OCI-LY1 (cell line): ENCODE data around the gene ATP6V1E1.
"Not testable (repeated sequence)": the region's sequence is repeated elsewhere in the genome, so short reads cannot be mapped to it uniquely, and the experiment has no call there.

Source experiments
- H2AFZ ChIP-seq: fragments of 200-600 bp; sonication (generic), shearing (Covaris generic); 2 replicates; pipeline ENCODE4 v1.6.0; 2014; ENCODE audit warnings: antibody characterized with exemption, mild to moderate bottlenecking, low read length
- H3F3A ChIP-seq: fragments of 200-600 bp; sonication (generic), shearing (Covaris generic); 2 replicates; pipeline ENCODE4 v1.6.0; 2014; ENCODE audit warnings: mild to moderate bottlenecking, antibody characterized with exemption, low read length, moderate library complexity; ENCODE audit not compliant: insufficient read depth
- H3K27ac ChIP-seq: fragments of 200-600 bp; sonication (generic); 2 replicates; pipeline ENCODE4 v1.5.1; 2014; ENCODE audit warnings: low read length, mixed run types, mild to moderate bottlenecking, low read depth; ENCODE audit not compliant: poor library complexity, severe bottlenecking
- H3K27me3 ChIP-seq: fragments of 200-600 bp; sonication (generic); 2 replicates; pipeline ENCODE4 v1.6.0; 2014; ENCODE audit warnings: antibody characterized with exemption, mild to moderate bottlenecking, low read length, moderate library complexity; ENCODE audit not compliant: insufficient read depth
- H3K36me3 ChIP-seq: fragments of 200-600 bp; sonication (generic); 2 replicates; pipeline ENCODE4 v1.6.1; 2014; ENCODE audit warnings: mild to moderate bottlenecking, antibody characterized with exemption, low read length, moderate library complexity, mixed read lengths; ENCODE audit not compliant: insufficient read depth
- H3K4me1 ChIP-seq: fragments of 200-600 bp; sonication (generic); 2 replicates; pipeline ENCODE4 v1.5.1; 2014; ENCODE audit warnings: mild to moderate bottlenecking, low read length, moderate library complexity; ENCODE audit not compliant: insufficient read depth, severe bottlenecking
- H3K4me2 ChIP-seq: fragments of 200-600 bp; sonication (generic), shearing (Covaris generic); 2 replicates; pipeline ENCODE4 v1.6.1; 2014; ENCODE audit warnings: low read length
- H3K4me3 ChIP-seq: fragments of 200-600 bp; sonication (generic); 2 replicates; pipeline ENCODE4 v1.5.1; 2014; ENCODE audit warnings: low read length, low read depth, mild to moderate bottlenecking, mixed read lengths; ENCODE audit not compliant: poor library complexity, severe bottlenecking
- H3K79me2 ChIP-seq: fragments of 200-600 bp; shearing (Covaris generic); 2 replicates; pipeline ENCODE4 v1.6.1; 2016; ENCODE audit warnings: mixed run types, low read length, mixed read lengths; ENCODE audit not compliant: insufficient read depth
- H3K9ac ChIP-seq: fragments of 200-600 bp; sonication (generic), shearing (Covaris generic); 2 replicates; pipeline ENCODE4 v1.6.1; 2014; ENCODE audit warnings: mild to moderate bottlenecking, low read length, mixed read lengths
- H3K9me2 ChIP-seq: fragments of 200-600 bp; sonication (generic), shearing (Covaris generic); 2 replicates; pipeline ENCODE4 v1.6.1; 2014; ENCODE audit warnings: low read depth, mild to moderate bottlenecking, low read length, mixed read lengths
- H3K9me3 ChIP-seq: fragments of 200-600 bp; shearing (Covaris generic); 2 replicates; pipeline ENCODE4 v1.6.1; 2014; ENCODE audit warnings: low read length, mixed read lengths
- H4K20me1 ChIP-seq: fragments of 200-600 bp; sonication (generic), shearing (Covaris generic); 2 replicates; pipeline ENCODE4 v1.6.0; 2016; ENCODE audit warnings: mild to moderate bottlenecking, low read length; ENCODE audit not compliant: insufficient read depth
- EZH2 ChIP-seq: fragments of 200-600 bp; sonication (generic), shearing (Covaris generic); IDR thresholded peaks from 2 replicates; pipeline ENCODE4 v1.8.0; 2017; ENCODE audit warnings: borderline replicate concordance, mixed run types, mild to moderate bottlenecking, antibody characterized with exemption, low read length, moderate library complexity, mixed read lengths
- TF ChIP-seq, protein P1 (sequence below): fragments of 200-600 bp; sonication (generic), shearing (Covaris generic); IDR thresholded peaks from 2 replicates; pipeline ENCODE4 v1.5.1; 2017; ENCODE audit warnings: mild to moderate bottlenecking, antibody characterized with exemption, low read length, moderate library complexity, mixed read lengths

ATP6V1E1 gene

GRCh38 chr22:17566776-17567175 lies 61.8 kb downstream of the ATP6V1E1 start:
- no peaks in the 10 kb centered on the region for H3K79me2 ChIP-seq
- no peak overlapping the region for H3K4me2 ChIP-seq
- no peaks in the 10 kb centered on the region for H3K9me3 ChIP-seq
- no peak overlapping the region for H3K27ac ChIP-seq
- H3K4me1 ChIP-seq = no peaks in the 10 kb centered on the region
- no peak overlapping the region for H3K4me3 ChIP-seq
- TF ChIP-seq EZH2 = no peak
- TF ChIP-seq, protein P1, sequence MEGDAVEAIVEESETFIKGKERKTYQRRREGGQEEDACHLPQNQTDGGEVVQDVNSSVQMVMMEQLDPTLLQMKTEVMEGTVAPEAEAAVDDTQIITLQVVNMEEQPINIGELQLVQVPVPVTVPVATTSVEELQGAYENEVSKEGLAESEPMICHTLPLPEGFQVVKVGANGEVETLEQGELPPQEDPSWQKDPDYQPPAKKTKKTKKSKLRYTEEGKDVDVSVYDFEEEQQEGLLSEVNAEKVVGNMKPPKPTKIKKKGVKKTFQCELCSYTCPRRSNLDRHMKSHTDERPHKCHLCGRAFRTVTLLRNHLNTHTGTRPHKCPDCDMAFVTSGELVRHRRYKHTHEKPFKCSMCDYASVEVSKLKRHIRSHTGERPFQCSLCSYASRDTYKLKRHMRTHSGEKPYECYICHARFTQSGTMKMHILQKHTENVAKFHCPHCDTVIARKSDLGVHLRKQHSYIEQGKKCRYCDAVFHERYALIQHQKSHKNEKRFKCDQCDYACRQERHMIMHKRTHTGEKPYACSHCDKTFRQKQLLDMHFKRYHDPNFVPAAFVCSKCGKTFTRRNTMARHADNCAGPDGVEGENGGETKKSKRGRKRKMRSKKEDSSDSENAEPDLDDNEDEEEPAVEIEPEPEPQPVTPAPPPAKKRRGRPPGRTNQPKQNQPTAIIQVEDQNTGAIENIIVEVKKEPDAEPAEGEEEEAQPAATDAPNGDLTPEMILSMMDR = no peak
- no peaks in the 10 kb centered on the region for H3K27me3 ChIP-seq
- no peaks in the 10 kb centered on the region for H3K36me3 ChIP-seq
- H4K20me1 ChIP-seq = no peaks in the 10 kb centered on the region
- no peak overlapping the region for H2AFZ ChIP-seq
- no peaks in the 10 kb centered on the region for H3F3A ChIP-seq
- H3K9ac ChIP-seq = no peak overlapping the region
- no peaks in the 10 kb centered on the region for H3K9me2 ChIP-seq

- not testable (repeated sequence) for H3K9ac ChIP-seq, H2AFZ ChIP-seq, H3K4me1 ChIP-seq, H3K27me3 ChIP-seq, H3K27ac ChIP-seq, H3K79me2 ChIP-seq, H3K4me3 ChIP-seq, H3K9me3 ChIP-seq, H4K20me1 ChIP-seq, H3K4me2 ChIP-seq, H3K9me2 ChIP-seq, H3K36me3 ChIP-seq, H3F3A ChIP-seq
These were observed 62.4 kb downstream of the ATP6V1E1 start for GRCh38 chr22:17566016-17566687.

GRCh38 chr22:17563936-17564391 lies 64.6 kb downstream of the ATP6V1E1 start:
- H3K9ac ChIP-seq = no peak overlapping the region
- H3K4me2 ChIP-seq = no peak overlapping the region
- no peak overlapping the region for H2AFZ ChIP-seq
- TF ChIP-seq, protein P1 = no peak
- no peak for TF ChIP-seq EZH2
- no peak overlapping the region for H3K27ac ChIP-seq
- H3F3A ChIP-seq = no peaks in the 10 kb centered on the region
- H3K79me2 ChIP-seq = no peaks in the 10 kb centered on the region
- no peaks in the 10 kb centered on the region for H3K9me2 ChIP-seq
- H3K4me3 ChIP-seq = no peak overlapping the region
- no peaks in the 10 kb centered on the region for H3K27me3 ChIP-seq
- H3K9me3 ChIP-seq = no peaks in the 10 kb centered on the region
- no peaks in the 10 kb centered on the region for H3K4me1 ChIP-seq
- H3K36me3 ChIP-seq = no peaks in the 10 kb centered on the region
- H4K20me1 ChIP-seq = no peaks in the 10 kb centered on the region
